Panc1 (cell line): ENCODE data around the gene TSPAN17. TPM values are rescaled to one million over a fixed set of nuclear protein-coding genes. Genes with fewer than 3 reads are reported as not detected.

Experiments used
- ATAC-seq: fragments of 200-7000 bp; cut with Tn5 transposase; 2 replicates; pipeline ENCODE4 v1.9.1; 2020; ENCODE audit warnings: mild to moderate bottlenecking, moderate library complexity
- BruUV-seq: library from RNA; stranded (reverse); fragments of 400-500 nt; replicated peaks from 2 replicates; lab custom pipeline; 2021; lab: Mats Ljungman, UMichigan
- CTCF ChIA-PET: fragments of 300-600 bp; sonication (Branson Sonifier 250); formaldehyde crosslinking; loops from one replicate; lab custom pipeline; 2022; ENCODE audit warnings: antibody characterized with exemption; lab: Charles Lee
- POLR2A ChIA-PET: fragments of 300-600 bp; sonication (Branson Sonifier 250); formaldehyde crosslinking; loops from one replicate; lab custom pipeline; 2022; ENCODE audit warnings: antibody characterized with exemption; lab: Charles Lee
- DNase-seq: peaks from one replicate; pipeline ENCODE4 v3.0.0-alpha.2; 2010; ENCODE audit warnings: low read depth, low spot score
- H3K27ac ChIP-seq: 2 replicates; pipeline ENCODE4 v1.5.1; 2011; ENCODE audit warnings: mild to moderate bottlenecking, low read length, inconsistent platforms
- H3K27me3 ChIP-seq: fragments of 200-500 bp; sonication (Bioruptor generic); 2 replicates; pipeline ENCODE4 v1.6.0; 2014; ENCODE audit warnings: low read length, inconsistent platforms; ENCODE audit not compliant: control insufficient read depth, insufficient read depth
- H3K36me3 ChIP-seq: fragments of 200-500 bp; sonication (Bioruptor generic); 2 replicates; pipeline ENCODE4 v1.5.1; 2014; ENCODE audit warnings: inconsistent platforms, mild to moderate bottlenecking, low read length, moderate library complexity; ENCODE audit not compliant: control insufficient read depth, insufficient read depth
- H3K4me1 ChIP-seq: 2 replicates; pipeline ENCODE4 v1.5.1; 2011; ENCODE audit warnings: inconsistent platforms, mild to moderate bottlenecking, low read length, moderate library complexity; ENCODE audit not compliant: control insufficient read depth, insufficient read depth
- H3K4me3 ChIP-seq, 2 experiments: 2 replicates each; pipeline ENCODE4 v1.5.1; 2011 to 2012; ENCODE audit warnings: low read depth in 2 of 2, low read length in 2 of 2, mild to moderate bottlenecking in 2 of 2, inconsistent platforms in 1 of 2, moderate library complexity in 1 of 2
- H3K9me3 ChIP-seq: fragments of 200-500 bp; sonication (Bioruptor generic); 2 replicates; pipeline ENCODE4 v1.5.1; 2014; ENCODE audit warnings: low read depth, mild to moderate bottlenecking, inconsistent platforms, low read length, moderate library complexity; ENCODE audit not compliant: control insufficient read depth, insufficient read depth
- CTCF ChIP-seq: fragments of 450-650 bp; IDR thresholded peaks from 2 replicates; pipeline ENCODE4 v1.5.1; 2017; ENCODE audit warnings: mild to moderate bottlenecking
- POLR2AphosphoS5 ChIP-seq: IDR thresholded peaks from 2 replicates; pipeline ENCODE4 v1.6.1; 2012; ENCODE audit warnings: mild to moderate bottlenecking, low read depth, low read length, moderate library complexity
- REST ChIP-seq, 2 experiments: IDR thresholded peaks; 2 replicates each; pipeline ENCODE4 v1.6.1; 2011 to 2012; ENCODE audit warnings: low read depth in 2 of 2, control low read depth in 1 of 2, low read length in 1 of 2, mild to moderate bottlenecking in 1 of 2, moderate library complexity in 1 of 2; ENCODE audit not compliant: insufficient read depth in 1 of 2
- SIN3A ChIP-seq: IDR thresholded peaks from 2 replicates; pipeline ENCODE4 v1.6.1; 2012; ENCODE audit warnings: low read depth, mild to moderate bottlenecking, low read length, moderate library complexity, borderline replicate concordance; ENCODE audit not compliant: insufficient read depth
- TCF7L2 ChIP-seq: IDR thresholded peaks from 2 replicates; pipeline ENCODE4 v1.6.1; 2011; ENCODE audit warnings: mild to moderate bottlenecking, low read depth, low read length, inconsistent platforms
- in situ Hi-C: cut with HindIII; loops from 2 replicates; pipeline ENCODE4 v1.10.0; 2016; ENCODE audit warnings: low sequenced_read_pairs, low pct_unique_long_range_greater_than_20kb
- intact Hi-C: fragments of 100-400 bp; cut with micrococcal nuclease; formaldehyde crosslinking; loops from one replicate; pipeline ENCODE4 v1.10.0; 2022; ENCODE audit not compliant: unreplicated experiment
- total RNA-seq: library from RNA; stranded (reverse); gene quantifications from one replicate; pipeline ENCODE4 v1.2.1, GENCODE V29; 2021; ENCODE audit not compliant: unreplicated experiment

Gene TSPAN17
- total RNA-seq, 1 experiment from 2014 or later = 64.7 TPM

GRCh38 chr5:176678584-176678983 lies 31.3 kb downstream of the TSPAN17 start:
- intact Hi-C loops = no loop called here
- DNase-seq = no peak
- TF ChIP-seq SIN3A (no peak), POLR2AphosphoS5 (no peak), TCF7L2 (no peak), REST (IDR thresholded peaks at IDR 0.05; ENCODE audit: insufficient read depth in 1 of 2, low read depth in 2 of 2, low read length in 1 of 2) (no peak), CTCF (no peak)
- no TSS peak for BruUV-seq
- ATAC-seq = no peak
- in situ Hi-C loops = no loop called here
- Histone ChIP-seq H3K9me3 (no peaks in the 10 kb centered on the region), H3K27ac (no peak overlapping the region), H3K27me3 (peaks cover 6% of the 10 kb centered on the region), H3K36me3 (no peaks in the 10 kb centered on the region), H3K4me3 (no peak overlapping the region), H3K4me1 (no peaks in the 10 kb centered on the region)
- POLR2A ChIA-PET = no interaction called here
- CTCF ChIA-PET = no interaction called here

- TF ChIP-seq TCF7L2 (no peak), POLR2AphosphoS5 (no peak), REST (IDR thresholded peaks at IDR 0.05; ENCODE audit: insufficient read depth in 1 of 2, low read depth in 2 of 2, low read length in 1 of 2) (no peak), SIN3A (no peak), CTCF (no peak)
- intact Hi-C loops = no loop called here
- ATAC-seq (no peak; the same call in 1 of the 2 replicates), DNase-seq (no peak)
- Histone ChIP-seq H3K27me3 (peaks cover 14% of the 10 kb centered on the region), H3K4me1 (no peaks in the 10 kb centered on the region), H3K27ac (no peak overlapping the region), H3K36me3 (no peaks in the 10 kb centered on the region), H3K9me3 (no peaks in the 10 kb centered on the region), H3K4me3 (no peak overlapping the region)
- CTCF ChIA-PET = no interaction called here
- in situ Hi-C loops = no loop called here
- BruUV-seq = no TSS peak
- POLR2A ChIA-PET = no interaction called here
These were observed 32.3 kb downstream of the TSPAN17 start for GRCh38 chr5:176679365-176680225.
